Upper lobe of right lung (tissue), 1 donor: ENCODE data around the gene ZNF618. TPM values are rescaled to one million over a fixed set of nuclear protein-coding genes. Genes with fewer than 3 reads are reported as not detected.

Source experiments
- ATAC-seq: fragments of 200-7000 bp; cut with Tn5 transposase; one replicate; pipeline ENCODE4 v1.9.1; 2020; ENCODE audit warnings: mild to moderate bottlenecking, moderate library complexity
- DNase-seq: peaks from one replicate; pipeline ENCODE4 v3.0.0-alpha.2; 2020
- H3K27ac ChIP-seq: fragments of 200-600 bp; one replicate; pipeline ENCODE4 v1.8.0; 2022
- H3K27me3 ChIP-seq: fragments of 200-600 bp; one replicate; pipeline ENCODE4 v1.8.0; 2022; ENCODE audit warnings: mild to moderate bottlenecking
- H3K36me3 ChIP-seq: fragments of 200-600 bp; one replicate; pipeline ENCODE4 v1.8.0; 2022
- H3K4me1 ChIP-seq: fragments of 200-600 bp; one replicate; pipeline ENCODE4 v1.8.0; 2022
- H3K4me3 ChIP-seq: fragments of 200-600 bp; one replicate; pipeline ENCODE4 v1.8.0; 2022; ENCODE audit warnings: mild to moderate bottlenecking
- H3K9me3 ChIP-seq: fragments of 200-600 bp; one replicate; pipeline ENCODE4 v1.8.0; 2022
- CTCF ChIP-seq: fragments of 200-600 bp; IDR thresholded peaks from one replicate; pipeline ENCODE4 v1.8.0; 2022; ENCODE audit warnings: antibody characterized with exemption
- intact Hi-C: fragments of 100-400 bp; cut with DNase I; formaldehyde crosslinking; loops from one replicate; pipeline ENCODE4 v1.11.0; 2022
- total RNA-seq: library from RNA; stranded (reverse); fragmentation: NEBNext Ultra II Directional; extraction: Animal tissue kit (Norgen Biotek cat#: 25700); gene quantifications from one replicate; pipeline ENCODE4 v1.2.1, GENCODE V29; 2021
- donor health status: DM: no; HTN: yes; CAD: no; lungs with severe emphysema.

Gene ZNF618
- total RNA-seq, 1 donor from 2014 or later = 9.8 TPM

GRCh38 chr9:114026335-114026734 is 150.2 kb downstream of the ZNF618 start:
- intact Hi-C loops = no loop called here
- peaks cover 10% of the 10 kb centered on the region for H3K36me3 ChIP-seq
- TF ChIP-seq CTCF = no peak
- no peak overlapping the region for H3K27ac ChIP-seq
- H3K27me3 ChIP-seq = no peaks in the 10 kb centered on the region
- H3K9me3 ChIP-seq = peaks cover 13% of the 10 kb centered on the region
- no peaks in the 10 kb centered on the region for H3K4me1 ChIP-seq
- DNase-seq (no peak), ATAC-seq (no peak)
- H3K4me3 ChIP-seq = no peak overlapping the region

- Histone ChIP-seq H3K36me3 (peaks cover 10% of the 10 kb centered on the region), H3K4me3 (no peak overlapping the region), H3K9me3 (peaks cover 9% of the 10 kb centered on the region), H3K4me1 (no peaks in the 10 kb centered on the region), H3K27me3 (no peaks in the 10 kb centered on the region), H3K27ac (no peak overlapping the region)
- ATAC-seq (no peak), DNase-seq (no peak)
- TF ChIP-seq CTCF = no peak
- intact Hi-C loops = no loop called here
These were observed 151.2 kb downstream of the ZNF618 start for GRCh38 chr9:114027159-114027862.

GRCh38 chr9:114027863-114028465 is 151.9 kb downstream of the ZNF618 start:
- intact Hi-C loops = no loop called here
- Histone ChIP-seq H3K4me1 (no peaks in the 10 kb centered on the region), H3K27ac (no peak overlapping the region), H3K36me3 (peaks cover 10% of the 10 kb centered on the region), H3K27me3 (no peaks in the 10 kb centered on the region), H3K4me3 (no peak overlapping the region), H3K9me3 (peaks cover 3% of the 10 kb centered on the region)
- TF ChIP-seq CTCF = no peak
- DNase-seq = no peak
- no peak for ATAC-seq

GRCh38 chr9:114028646-114029045 is 152.5 kb downstream of the ZNF618 start:
- ATAC-seq = no peak
- no peak for TF ChIP-seq CTCF
- intact Hi-C loops = no loop called here
- DNase-seq = no peak
- Histone ChIP-seq H3K4me1 (no peaks in the 10 kb centered on the region), H3K36me3 (peaks cover 10% of the 10 kb centered on the region), H3K27ac (no peak overlapping the region), H3K4me3 (no peak overlapping the region), H3K9me3 (no peaks in the 10 kb centered on the region), H3K27me3 (no peaks in the 10 kb centered on the region)

GRCh38 chr9:114029311-114030170 is 153.4 kb downstream of the ZNF618 start:
- DNase-seq (no peak), ATAC-seq (no peak)
- Histone ChIP-seq H3K4me3 (no peak overlapping the region), H3K9me3 (no peaks in the 10 kb centered on the region), H3K27ac (no peak overlapping the region), H3K27me3 (no peaks in the 10 kb centered on the region), H3K4me1 (no peaks in the 10 kb centered on the region), H3K36me3 (peaks cover 10% of the 10 kb centered on the region)
- TF ChIP-seq CTCF = no peak
- intact Hi-C loops = no loop called here
